ENCODE results near the gene SLC8B1.

The SLC8B1 gene

DNA sequence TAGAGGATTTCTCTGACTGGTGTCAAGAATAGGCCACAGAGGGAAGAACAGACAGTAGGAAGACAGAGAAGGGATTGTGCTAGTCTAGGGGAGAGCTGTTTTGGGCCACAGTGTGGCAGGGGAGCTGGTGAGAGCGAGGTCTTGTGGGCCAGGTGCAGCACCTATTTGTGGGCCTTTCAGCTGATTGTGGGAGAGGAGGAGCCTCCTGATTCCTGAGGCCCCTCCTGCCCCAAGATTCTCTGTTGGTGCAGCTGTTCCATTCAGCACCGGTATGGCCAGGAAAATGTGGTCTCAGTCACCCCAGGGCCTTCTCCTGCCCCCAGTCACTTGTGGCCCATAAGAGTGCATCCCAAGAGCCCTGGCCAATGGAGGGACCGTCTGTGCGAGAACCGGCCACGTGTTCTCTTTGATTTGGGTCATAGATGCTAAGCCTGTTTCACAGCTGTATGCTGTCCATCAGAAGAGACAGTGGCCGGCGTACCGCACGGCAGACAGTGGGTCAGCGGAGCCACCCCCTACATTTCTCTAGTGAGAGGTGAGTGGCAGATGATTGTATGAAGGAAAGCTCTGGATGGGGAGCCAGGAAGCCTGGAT, 86.0 kb downstream of the SLC8B1 start:
- Histone ChIP-seq H3K4me3 (no peak overlapping the region), H3K27ac (peak overlapping the region; percentile 85 to 96)
- TF ChIP-seq, protein P1, sequence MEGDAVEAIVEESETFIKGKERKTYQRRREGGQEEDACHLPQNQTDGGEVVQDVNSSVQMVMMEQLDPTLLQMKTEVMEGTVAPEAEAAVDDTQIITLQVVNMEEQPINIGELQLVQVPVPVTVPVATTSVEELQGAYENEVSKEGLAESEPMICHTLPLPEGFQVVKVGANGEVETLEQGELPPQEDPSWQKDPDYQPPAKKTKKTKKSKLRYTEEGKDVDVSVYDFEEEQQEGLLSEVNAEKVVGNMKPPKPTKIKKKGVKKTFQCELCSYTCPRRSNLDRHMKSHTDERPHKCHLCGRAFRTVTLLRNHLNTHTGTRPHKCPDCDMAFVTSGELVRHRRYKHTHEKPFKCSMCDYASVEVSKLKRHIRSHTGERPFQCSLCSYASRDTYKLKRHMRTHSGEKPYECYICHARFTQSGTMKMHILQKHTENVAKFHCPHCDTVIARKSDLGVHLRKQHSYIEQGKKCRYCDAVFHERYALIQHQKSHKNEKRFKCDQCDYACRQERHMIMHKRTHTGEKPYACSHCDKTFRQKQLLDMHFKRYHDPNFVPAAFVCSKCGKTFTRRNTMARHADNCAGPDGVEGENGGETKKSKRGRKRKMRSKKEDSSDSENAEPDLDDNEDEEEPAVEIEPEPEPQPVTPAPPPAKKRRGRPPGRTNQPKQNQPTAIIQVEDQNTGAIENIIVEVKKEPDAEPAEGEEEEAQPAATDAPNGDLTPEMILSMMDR (IDR thresholded peaks at IDR 0.05): no peak
- DNase-seq (ENCODE audit: low spot score): no peak
